SU-DHL-6 (cell line): ENCODE results near the gene DDX4.

Experiments used
- H2AFZ ChIP-seq: fragments of 200-600 bp; sonication (generic); 2 replicates; pipeline ENCODE4 v1.6.1; 2014; ENCODE audit warnings: low read depth, mild to moderate bottlenecking, moderate library complexity, mixed read lengths, antibody characterized with exemption, low read length; ENCODE audit not compliant: severe bottlenecking
- H3F3A ChIP-seq: fragments of 200-600 bp; shearing (Covaris generic); 2 replicates; pipeline ENCODE4 v1.6.0; 2016; ENCODE audit warnings: antibody characterized with exemption, mild to moderate bottlenecking; ENCODE audit not compliant: insufficient read depth
- H3K27ac ChIP-seq: fragments of 200-600 bp; sonication (generic); 2 replicates; pipeline ENCODE4 v1.5.1; 2016; ENCODE audit warnings: low read depth, mild to moderate bottlenecking, low read length, moderate library complexity, mixed read lengths
- H3K27me3 ChIP-seq: fragments of 200-600 bp; sonication (generic), shearing (Covaris generic); 2 replicates; pipeline ENCODE4 v1.6.0; 2014; ENCODE audit warnings: mild to moderate bottlenecking, low read length
- H3K36me3 ChIP-seq: fragments of 200-600 bp; sonication (generic); 2 replicates; pipeline ENCODE4 v1.6.1; 2014; ENCODE audit warnings: mild to moderate bottlenecking, low read length, mixed read lengths
- H3K4me2 ChIP-seq: fragments of 300-600, 200-600 bp; shearing (Covaris generic), sonication (generic); 2 replicates; pipeline ENCODE4 v1.6.0; 2014; ENCODE audit warnings: low read length, low read depth, mild to moderate bottlenecking; ENCODE audit not compliant: poor library complexity, severe bottlenecking
- H3K4me3 ChIP-seq: fragments of 200-600 bp; sonication (generic); 2 replicates; pipeline ENCODE4 v1.5.1; 2014; ENCODE audit warnings: antibody characterized with exemption, low read length, mild to moderate bottlenecking, mixed read lengths; ENCODE audit not compliant: insufficient read depth, poor library complexity, severe bottlenecking
- H3K79me2 ChIP-seq: fragments of 200-600 bp; sonication (generic); 2 replicates; pipeline ENCODE4 v1.6.1; 2014; ENCODE audit warnings: mild to moderate bottlenecking, low read length, moderate library complexity; ENCODE audit not compliant: insufficient read depth
- H3K9ac ChIP-seq: fragments of 200-600 bp; sonication (generic); 2 replicates; pipeline ENCODE4 v1.7.0; 2014; ENCODE audit warnings: mild to moderate bottlenecking, low read length
- H3K9me2 ChIP-seq: fragments of 200-600 bp; sonication (generic); replicated peaks from 2 replicates; pipeline ENCODE4 v1.6.1; 2014; ENCODE audit warnings: low read length; ENCODE audit not compliant: insufficient read depth
- H3K9me3 ChIP-seq: fragments of 200-600 bp; sonication (generic); 2 replicates; pipeline ENCODE4 v1.6.1; 2014; ENCODE audit warnings: low read length, mixed read lengths; ENCODE audit not compliant: insufficient read depth
- H4K20me1 ChIP-seq: fragments of 200-600 bp; sonication (generic); 2 replicates; pipeline ENCODE4 v1.6.1; 2014; ENCODE audit warnings: low read depth, mild to moderate bottlenecking, antibody characterized with exemption, low read length, moderate library complexity, mixed read lengths
- EZH2phosphoT487 ChIP-seq: fragments of 200-600 bp; sonication (generic), shearing (Covaris generic); conservative IDR thresholded peaks from 2 replicates; pipeline ENCODE4 v1.6.1; 2018; ENCODE audit warnings: mild to moderate bottlenecking, antibody characterized with exemption, low read length, moderate library complexity, mixed read lengths
- TF ChIP-seq, protein P1 (sequence below): fragments of 200-600 bp; sonication (generic); IDR thresholded peaks from one replicate; pipeline ENCODE4 v1.5.1; 2017; ENCODE audit warnings: antibody characterized with exemption, mild to moderate bottlenecking, low read length, moderate library complexity; ENCODE audit not compliant: insufficient read depth, poor library complexity, severe bottlenecking

Gene DDX4

DNA sequence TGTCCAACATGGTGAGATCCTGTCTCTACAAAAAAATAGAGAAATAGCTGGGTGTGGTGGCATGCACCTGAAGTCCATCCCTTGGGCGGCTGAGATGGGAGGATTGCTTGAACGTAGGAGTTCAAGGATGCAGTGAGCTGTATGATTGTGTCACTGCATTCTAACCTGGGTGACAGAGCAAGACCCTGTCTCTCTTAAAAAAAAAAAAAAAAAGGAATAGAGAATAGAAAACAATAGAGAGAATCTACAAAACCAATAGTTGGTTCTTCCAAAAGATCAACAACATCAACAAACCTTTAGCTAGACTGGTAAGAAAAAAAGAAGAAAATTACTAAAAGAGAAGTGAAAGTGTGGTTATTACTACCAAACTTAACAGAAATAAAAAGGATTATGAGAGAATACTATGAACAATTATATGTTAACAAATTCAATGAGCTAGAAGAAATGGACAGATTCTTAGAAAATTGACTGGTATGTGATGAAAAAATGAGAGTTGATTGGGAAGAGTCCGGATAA is 17.6 kb upstream of the DDX4 start:
- TF ChIP-seq, protein P1, sequence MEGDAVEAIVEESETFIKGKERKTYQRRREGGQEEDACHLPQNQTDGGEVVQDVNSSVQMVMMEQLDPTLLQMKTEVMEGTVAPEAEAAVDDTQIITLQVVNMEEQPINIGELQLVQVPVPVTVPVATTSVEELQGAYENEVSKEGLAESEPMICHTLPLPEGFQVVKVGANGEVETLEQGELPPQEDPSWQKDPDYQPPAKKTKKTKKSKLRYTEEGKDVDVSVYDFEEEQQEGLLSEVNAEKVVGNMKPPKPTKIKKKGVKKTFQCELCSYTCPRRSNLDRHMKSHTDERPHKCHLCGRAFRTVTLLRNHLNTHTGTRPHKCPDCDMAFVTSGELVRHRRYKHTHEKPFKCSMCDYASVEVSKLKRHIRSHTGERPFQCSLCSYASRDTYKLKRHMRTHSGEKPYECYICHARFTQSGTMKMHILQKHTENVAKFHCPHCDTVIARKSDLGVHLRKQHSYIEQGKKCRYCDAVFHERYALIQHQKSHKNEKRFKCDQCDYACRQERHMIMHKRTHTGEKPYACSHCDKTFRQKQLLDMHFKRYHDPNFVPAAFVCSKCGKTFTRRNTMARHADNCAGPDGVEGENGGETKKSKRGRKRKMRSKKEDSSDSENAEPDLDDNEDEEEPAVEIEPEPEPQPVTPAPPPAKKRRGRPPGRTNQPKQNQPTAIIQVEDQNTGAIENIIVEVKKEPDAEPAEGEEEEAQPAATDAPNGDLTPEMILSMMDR: no peak
- no peak for TF ChIP-seq EZH2phosphoT487
- Histone ChIP-seq H3K9me3 (no peaks in the 10 kb centered on the region), H2AFZ (no peak overlapping the region), H3K4me3 (no peak overlapping the region), H3K27ac (no peak overlapping the region), H3K9ac (no peak overlapping the region), H3K27me3 (no peaks in the 10 kb centered on the region), H3K79me2 (no peaks in the 10 kb centered on the region), H3K4me2 (no peak overlapping the region), H4K20me1 (no peaks in the 10 kb centered on the region), H3K9me2 (no peaks in the 10 kb centered on the region), H3K36me3 (no peaks in the 10 kb centered on the region), H3F3A (no peaks in the 10 kb centered on the region)

DNA sequence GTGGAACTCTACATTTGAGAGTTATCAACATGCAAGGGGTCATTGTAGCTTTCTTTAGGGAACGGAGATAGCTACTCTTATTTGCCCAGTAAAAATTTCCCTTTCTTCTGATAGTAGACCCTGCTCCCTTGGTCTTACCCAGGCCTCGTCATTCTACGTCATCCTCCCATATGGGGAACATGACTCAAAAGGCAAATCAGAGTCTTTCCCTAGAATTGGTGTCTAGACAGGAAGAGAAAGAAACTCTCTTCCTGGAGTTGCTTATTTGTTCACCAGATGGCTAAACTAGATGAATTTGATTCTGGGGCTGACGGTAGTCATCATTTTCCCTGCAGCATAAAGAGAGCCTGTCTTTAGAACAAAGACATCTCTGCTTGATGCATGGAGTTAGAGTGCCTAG is 13.6 kb upstream of the DDX4 start:
- Histone ChIP-seq H3K9ac (no peak overlapping the region), H3K9me2 (no peaks in the 10 kb centered on the region), H3K4me3 (no peak overlapping the region), H3K27ac (no peak overlapping the region), H3K4me2 (no peak overlapping the region), H3K36me3 (no peaks in the 10 kb centered on the region), H2AFZ (no peak overlapping the region), H3K27me3 (no peaks in the 10 kb centered on the region), H3F3A (no peaks in the 10 kb centered on the region), H3K79me2 (no peaks in the 10 kb centered on the region), H4K20me1 (no peaks in the 10 kb centered on the region), H3K9me3 (no peaks in the 10 kb centered on the region)
- no peak for TF ChIP-seq EZH2phosphoT487
- TF ChIP-seq, protein P1: no peak

DNA sequence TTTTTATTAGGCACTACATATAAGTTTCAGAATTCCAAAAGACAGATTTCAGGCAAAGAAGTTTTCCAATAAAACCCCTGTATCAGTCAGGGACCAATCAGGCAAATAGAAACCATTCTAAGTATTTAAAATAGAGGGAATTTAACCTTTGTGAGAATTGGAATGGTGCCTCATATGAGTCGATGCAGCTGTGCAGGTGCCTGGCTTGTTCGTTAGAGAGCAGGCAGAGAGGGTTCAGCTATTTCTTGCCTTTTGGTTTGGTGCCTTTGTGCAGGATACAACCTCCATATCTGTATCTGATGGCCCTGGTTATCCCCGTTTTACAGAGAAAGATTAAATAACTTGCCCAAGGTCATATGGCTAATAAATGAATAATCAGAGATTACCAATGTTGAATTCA is 6.0 kb upstream of the DDX4 start:
- Histone ChIP-seq H3K27ac (no peak overlapping the region), H3K4me2 (no peak overlapping the region), H3K4me3 (no peak overlapping the region), H3K36me3 (no peaks in the 10 kb centered on the region), H3K27me3 (no peaks in the 10 kb centered on the region), H3K9me2 (no peaks in the 10 kb centered on the region), H3K79me2 (no peaks in the 10 kb centered on the region), H2AFZ (no peak overlapping the region), H4K20me1 (no peaks in the 10 kb centered on the region), H3F3A (no peaks in the 10 kb centered on the region), H3K9me3 (no peaks in the 10 kb centered on the region), H3K9ac (no peak overlapping the region)
- TF ChIP-seq, protein P1: no peak
- no peak for TF ChIP-seq EZH2phosphoT487

DNA sequence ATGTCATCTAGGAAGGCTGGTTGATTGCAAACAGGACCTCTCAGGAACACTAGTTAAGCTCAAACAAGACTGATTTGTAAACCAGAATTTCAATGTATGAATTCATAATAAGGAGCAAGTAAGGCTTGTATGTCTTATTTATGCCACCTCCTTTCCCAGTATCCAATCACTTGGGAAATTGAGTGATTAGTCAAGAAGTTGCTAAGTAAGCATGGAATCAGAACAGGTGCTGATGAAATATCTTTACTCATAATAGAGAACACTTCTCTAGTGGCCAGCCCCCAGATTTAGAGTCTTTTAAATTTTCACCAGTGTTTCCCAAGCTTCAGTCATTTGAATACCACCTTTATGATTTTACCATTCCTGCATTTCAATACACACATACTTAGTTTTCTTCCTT is 5.3 kb upstream of the DDX4 start:
- no peaks in the 10 kb centered on the region for H3K9me2 ChIP-seq
- no peaks in the 10 kb centered on the region for H3K27me3 ChIP-seq
- H3K4me3 ChIP-seq: no peak overlapping the region
- no peaks in the 10 kb centered on the region for H3K79me2 ChIP-seq
- no peak overlapping the region for H2AFZ ChIP-seq
- H3K36me3 ChIP-seq: no peaks in the 10 kb centered on the region
- H3F3A ChIP-seq: no peaks in the 10 kb centered on the region
- no peaks in the 10 kb centered on the region for H3K9me3 ChIP-seq
- H4K20me1 ChIP-seq: no peaks in the 10 kb centered on the region
- H3K9ac ChIP-seq: no peak overlapping the region
- no peak overlapping the region for H3K4me2 ChIP-seq
- no peak for TF ChIP-seq EZH2phosphoT487
- TF ChIP-seq, protein P1: no peak
- H3K27ac ChIP-seq: no peak overlapping the region
